Esophagus (tissue), 2 donors: ENCODE data around the gene DACT3. TPM values are rescaled to one million over a fixed set of nuclear protein-coding genes. Genes with fewer than 3 reads are reported as not detected.

Source experiments
- H3K27ac ChIP-seq, 2 donors: one replicate each; pipeline ENCODE4 v1.5.1; 2013; ENCODE audit warnings: low read depth in 2 of 2, mild to moderate bottlenecking in 2 of 2, inconsistent platforms in 1 of 2, low read length in 1 of 2, moderate library complexity in 1 of 2
- H3K27me3 ChIP-seq, 2 donors: one replicate each; pipeline ENCODE4 v1.6.1; 2013; ENCODE audit warnings: low read length in 2 of 2, control low read depth in 1 of 2, mild to moderate bottlenecking in 1 of 2; ENCODE audit not compliant: insufficient read depth in 2 of 2, control insufficient read depth in 1 of 2
- H3K36me3 ChIP-seq, 2 donors: one replicate each; pipeline ENCODE4 v1.6.1; 2013; ENCODE audit warnings: low read length in 1 of 2; ENCODE audit not compliant: control insufficient read depth in 2 of 2, insufficient read depth in 2 of 2
- H3K4me1 ChIP-seq, 2 donors: one replicate each; pipeline ENCODE4 v1.6.1; 2013; ENCODE audit warnings: low read length in 1 of 2; ENCODE audit not compliant: control insufficient read depth in 2 of 2, insufficient read depth in 2 of 2
- H3K4me3 ChIP-seq, 2 donors: one replicate each; pipeline ENCODE4 v1.5.1; 2013; ENCODE audit warnings: low read length in 2 of 2, mild to moderate bottlenecking in 2 of 2, low read depth in 1 of 2, moderate library complexity in 1 of 2
- H3K9me3 ChIP-seq, 2 donors: one replicate each; pipeline ENCODE4 v1.6.1; 2013; ENCODE audit warnings: mild to moderate bottlenecking in 2 of 2, low read depth in 1 of 2, low read length in 1 of 2, moderate library complexity in 1 of 2; ENCODE audit not compliant: control insufficient read depth in 2 of 2, insufficient read depth in 1 of 2
- WGBS, 2 donors: extraction: QIAGEN DNeasy Blood & Tissue Kit; methylation state at CpG; one replicate each; pipeline ENCODE4 v1.1.7; 2013; 5-methylcytosine and 5-hydroxymethylcytosine counted together
- polyA plus RNA-seq, 2 donors: library from polyadenylated mRNA; stranded (reverse); fragments of 200-250 nt; gene quantifications; one replicate each; pipeline ENCODE4 v1.2.3, GENCODE V29; 2013
- donor health status: healthy with polysubstance abuse.
- donor health status: Bipolar disorder and iron deficiency.

DACT3 gene
- polyA plus RNA-seq, 2 donors = 1.1 to 3.2 TPM

DNA sequence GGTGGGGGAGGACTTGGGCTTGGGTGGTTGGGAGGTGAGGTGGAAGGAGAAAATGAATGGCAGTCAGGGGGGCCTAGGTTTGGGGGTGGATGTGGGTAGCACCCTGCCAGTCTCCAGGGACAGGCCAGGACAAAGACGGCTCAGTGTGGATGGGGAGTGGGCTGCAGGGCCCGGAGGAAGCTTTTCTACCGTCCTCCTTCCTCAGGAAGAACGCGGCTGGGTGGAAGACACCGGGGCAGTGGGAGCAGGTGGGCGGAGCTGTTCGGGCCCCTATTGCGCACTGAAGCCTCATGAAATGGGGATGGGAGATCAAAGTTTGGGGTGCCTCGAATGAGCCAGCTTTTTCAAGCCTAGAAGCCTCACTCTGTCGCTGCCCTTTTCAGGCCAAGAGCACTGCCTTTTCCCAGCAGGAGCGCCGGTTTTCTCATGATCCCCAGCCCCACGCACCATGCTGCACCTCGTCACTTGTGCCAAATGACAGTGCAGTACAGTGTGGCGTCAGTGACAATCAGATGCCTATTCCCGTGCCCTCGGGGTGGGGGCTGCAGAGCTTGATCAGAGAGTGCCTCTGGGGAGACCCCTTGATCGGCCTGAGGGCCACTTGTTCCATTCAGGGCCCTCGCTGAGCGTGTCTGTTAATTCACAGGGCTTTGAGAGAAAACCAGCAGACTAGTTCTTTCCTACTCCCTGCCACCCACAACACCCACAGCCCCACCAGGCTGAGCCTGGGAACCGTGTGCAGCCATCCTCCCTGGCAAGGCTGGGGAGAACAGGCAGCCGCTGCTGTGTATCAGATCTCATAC, 58.4 kb downstream of the DACT3 start:
- 9 to 11% methylated on average over 23 of the region's 23 CpGs for WGBS, 2 donors
- H3K27ac ChIP-seq = peak overlapping the region; percentile 57 to 65
- peaks cover 14 to 18% of the 10 kb centered on the region in 2 donors for H3K4me1 ChIP-seq
- H3K36me3 ChIP-seq = peaks cover 3 to 19% of the 10 kb centered on the region in 2 donors
- no peaks in the 10 kb centered on the region for H3K9me3 ChIP-seq
- H3K27me3 ChIP-seq = no peaks in the 10 kb centered on the region
- H3K4me3 ChIP-seq = peak overlapping the region; percentile 87 to 93

DNA sequence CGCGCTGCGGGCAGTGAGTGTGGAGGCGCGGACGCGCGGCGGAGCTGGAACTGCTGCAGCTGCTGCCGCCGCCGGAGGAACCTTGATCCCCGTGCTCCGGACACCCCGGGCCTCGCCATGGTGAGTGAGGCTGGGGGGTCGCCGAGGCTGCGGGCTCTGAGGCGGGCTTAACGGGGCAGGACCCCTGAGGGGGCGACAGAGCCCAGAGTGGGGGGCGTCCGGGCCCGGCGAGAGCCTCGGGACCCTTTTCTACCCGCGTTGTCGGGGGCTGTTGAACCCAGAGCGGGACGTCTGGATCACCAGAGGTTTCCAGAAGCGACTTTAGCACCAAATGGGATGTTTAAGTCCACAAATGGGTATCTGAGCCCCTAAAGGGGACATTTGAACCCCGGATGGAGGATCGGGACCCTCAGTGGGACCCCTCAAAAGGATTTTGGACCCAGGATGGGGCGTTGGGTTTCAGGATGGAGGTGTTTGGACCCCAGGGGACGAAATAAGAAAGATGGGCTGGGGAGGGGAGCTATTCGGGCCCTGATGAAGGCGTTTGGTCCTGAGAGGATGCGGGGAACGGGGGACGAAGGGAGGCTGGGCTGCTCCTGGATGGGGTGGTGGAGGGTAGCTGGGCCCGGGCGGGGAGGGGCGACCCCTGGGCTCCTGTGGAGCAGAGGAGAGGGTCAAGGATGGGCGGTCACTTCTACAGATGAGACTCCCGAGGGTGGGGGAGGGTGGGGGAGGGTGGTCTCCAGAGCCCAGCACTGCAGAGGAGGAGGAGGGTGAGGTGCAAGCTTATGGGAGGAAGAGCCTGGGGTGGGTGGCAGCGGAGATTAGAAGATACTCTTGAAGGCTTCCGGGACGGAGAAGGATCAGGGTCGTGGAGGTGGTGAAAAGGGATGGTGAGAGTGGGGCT, 59.4 kb downstream of the DACT3 start, which contains the start of gene CALM3:
CALM3 (plus strand) TSS at position 13 of the 907 bp plus-strand sequence; CDS start at position 118, 105 bp downstream.
- H3K4me3 ChIP-seq = peak within 1 kb of the TSS; percentile 87 to 93
- no peaks in the 10 kb centered on the region for H3K27me3 ChIP-seq
- peak within 1 kb of the TSS; percentile 98 to 99 for H3K27ac ChIP-seq
- peaks cover 14% of the 10 kb centered on the region in 2 donors for H3K4me1 ChIP-seq
- H3K36me3 ChIP-seq = peaks cover 3 to 9% of the 10 kb centered on the region in 2 donors
- H3K9me3 ChIP-seq = no peaks in the 10 kb centered on the region
- WGBS, 2 donors = 1% methylated on average over 40 to 51 of the region's 51 CpGs

DNA sequence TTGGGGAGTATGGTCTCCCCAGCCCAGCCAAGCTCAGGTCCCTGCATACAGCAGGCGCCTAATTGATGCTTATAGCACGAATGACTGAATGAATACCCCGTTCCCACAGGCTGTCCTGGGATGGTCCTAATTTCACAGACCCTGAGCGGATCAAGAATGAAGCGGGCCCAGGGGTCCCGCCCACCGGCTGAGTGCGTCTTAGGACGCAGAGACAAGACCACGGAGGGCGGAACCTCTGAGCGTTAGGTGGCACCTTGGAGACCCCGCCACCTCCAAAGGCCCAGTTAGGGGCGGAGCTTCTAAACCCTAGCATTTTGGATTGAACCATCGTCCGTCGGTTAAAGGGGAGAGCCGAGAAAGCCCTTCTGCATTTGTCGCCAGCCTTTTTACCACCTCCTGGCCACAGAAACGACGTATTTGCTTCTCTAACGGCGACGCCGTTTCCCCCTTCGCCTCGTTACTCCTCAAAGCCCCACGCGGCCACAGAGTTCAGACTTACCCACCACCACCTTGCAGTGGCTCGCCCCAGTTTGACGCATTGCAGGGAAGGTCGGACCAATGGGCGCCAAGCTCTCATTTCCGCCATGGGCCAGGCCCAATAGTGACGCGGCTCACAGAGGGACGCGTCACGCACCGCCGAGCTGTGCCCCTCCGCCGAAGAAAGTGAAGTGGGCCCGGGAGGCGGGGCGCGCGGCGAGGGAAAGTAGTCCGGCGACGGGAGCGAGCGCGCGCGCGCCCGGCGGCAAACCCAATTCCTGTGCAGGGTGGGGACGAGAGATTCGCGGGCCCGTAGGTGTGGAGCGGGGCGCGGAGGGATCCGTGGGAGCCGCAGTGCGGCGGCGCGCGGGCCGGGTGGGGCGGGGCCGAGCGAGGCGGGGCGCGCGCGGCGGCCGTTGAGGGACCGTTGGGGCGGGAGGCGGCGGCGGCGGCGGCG, 60.3 kb downstream of the DACT3 start:
- Histone ChIP-seq H3K27me3 (no peaks in the 10 kb centered on the region), H3K9me3 (no peaks in the 10 kb centered on the region), H3K4me3 (peak overlapping the region; percentile 87 to 93), H3K4me1 (peaks cover 14% of the 10 kb centered on the region in 2 donors), H3K27ac (peak overlapping the region; percentile 98 to 99), H3K36me3 (peaks cover 0 to 3% of the 10 kb centered on the region in 2 donors)
- WGBS, 2 donors = 1% methylated on average over 85 to 93 of the region's 93 CpGs

DNA sequence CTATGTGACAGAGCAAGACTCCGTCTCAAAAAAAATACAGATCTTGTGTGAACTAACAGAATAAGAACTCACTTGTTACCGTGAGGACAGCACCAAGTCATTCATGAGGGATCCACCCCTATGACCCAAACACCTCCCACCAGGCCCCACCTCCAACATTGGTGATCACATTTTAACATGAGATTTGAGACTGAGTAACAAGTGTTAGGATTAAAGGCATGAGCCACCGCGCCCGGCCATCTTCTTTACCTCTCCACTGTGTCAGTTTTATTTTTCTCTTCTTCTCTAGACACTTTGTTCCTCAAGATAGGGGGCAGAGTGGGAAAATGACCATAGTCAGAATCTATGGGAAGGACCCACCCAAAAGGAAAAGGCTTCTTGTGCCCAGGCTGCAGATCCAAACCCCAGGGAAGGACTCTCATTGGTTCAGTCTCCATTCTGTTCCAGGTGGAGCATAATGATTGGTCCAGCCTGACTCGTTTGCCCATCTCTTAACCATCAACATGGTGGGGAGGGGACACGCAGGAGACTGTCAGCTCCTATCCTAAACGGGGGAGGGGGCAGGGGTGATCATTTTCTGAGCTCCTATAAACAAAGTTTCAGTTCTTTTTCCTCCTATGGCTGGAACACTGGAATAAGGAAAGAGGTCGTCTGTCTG, 61.1 kb downstream of the DACT3 start:
- no peaks in the 10 kb centered on the region for H3K27me3 ChIP-seq
- WGBS, 2 donors = 64 to 72% methylated on average over 9 of the region's 9 CpGs
- peak overlapping the region; percentile 98 to 99 for H3K27ac ChIP-seq
- H3K4me1 ChIP-seq = peaks cover 14% of the 10 kb centered on the region in 2 donors
- peak overlapping the region; percentile 87 to 93 for H3K4me3 ChIP-seq
- H3K36me3 ChIP-seq = no peaks in the 10 kb centered on the region
- H3K9me3 ChIP-seq = no peaks in the 10 kb centered on the region

DNA sequence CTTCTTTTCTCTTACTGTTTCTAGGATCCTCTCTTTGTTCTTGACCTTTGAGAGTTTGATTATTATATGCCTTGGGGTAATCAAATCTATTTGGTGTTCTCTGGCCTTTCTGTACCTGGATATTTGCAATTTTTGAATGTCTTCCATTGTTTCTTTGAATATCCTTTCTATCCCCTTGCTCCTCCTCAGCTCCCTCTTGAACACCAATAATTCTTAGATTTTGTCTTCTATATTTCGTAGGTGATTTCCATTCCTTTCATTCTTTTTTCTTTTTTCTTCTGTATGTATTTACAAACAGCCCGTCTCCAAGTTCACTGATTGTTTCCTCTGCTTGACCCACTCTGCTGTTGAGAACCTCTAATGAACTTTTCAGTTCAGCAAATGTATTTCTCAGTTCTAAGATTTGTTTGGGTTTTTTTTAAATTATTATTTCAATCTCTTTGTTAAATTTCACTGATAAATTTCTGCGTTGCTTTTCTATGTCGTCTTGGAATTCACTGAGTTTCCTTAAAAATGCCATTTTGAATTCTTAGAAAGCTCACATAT, 62.5 kb downstream of the DACT3 start:
- no peaks in the 10 kb centered on the region for H3K9me3 ChIP-seq
- H3K36me3 ChIP-seq = no peaks in the 10 kb centered on the region
- 96% methylated on average over 4 of the region's 4 CpGs for WGBS, 2 donors
- peaks cover 9 to 14% of the 10 kb centered on the region in 2 donors for H3K4me1 ChIP-seq
- no peaks in the 10 kb centered on the region for H3K27me3 ChIP-seq
- no peak overlapping the region for H3K4me3 ChIP-seq
- no peak overlapping the region for H3K27ac ChIP-seq

Other genes starting within 250 kb of the DACT3 start
- under 1 TPM; 0.28 to 0.31 TPM for gene CCDC8, start 247.6 kb downstream of the DACT3 start, polyA plus RNA-seq
- not detected for gene PNMA8C, start 232.2 kb downstream of the DACT3 start, polyA plus RNA-seq
- gene PNMA8A, start 189.6 kb downstream of the DACT3 start, polyA plus RNA-seq = under 1 TPM; 0.02 to 0.10 TPM
- gene PNMA8B, start 165.3 kb downstream of the DACT3 start, polyA plus RNA-seq = under 1 TPM; 0.14 TPM
- gene CALM3, start 59.9 kb downstream of the DACT3 start, polyA plus RNA-seq = 10 to 100 TPM; 87.0 to 90.8 TPM
- under 1 TPM; 0.47 to 0.86 TPM for gene PTGIR, start 36.1 kb downstream of the DACT3 start, polyA plus RNA-seq
- not detected for gene GNG8, start 25.0 kb downstream of the DACT3 start, polyA plus RNA-seq
- 10 to 100 TPM; 30.1 to 34.7 TPM for gene PRKD2, start 55.9 kb upstream of the DACT3 start, polyA plus RNA-seq
- gene FKRP, start 84.9 kb upstream of the DACT3 start, polyA plus RNA-seq = 10 to 100 TPM in 1 of 2 donors, 1 to 10 TPM in 1; 7.1 to 10.1 TPM
- gene STRN4, start 85.3 kb upstream of the DACT3 start, polyA plus RNA-seq = 10 to 100 TPM; 53.2 to 55.6 TPM
- 10 to 100 TPM; 40.3 to 84.4 TPM for gene SLC1A5, start 127.4 kb upstream of the DACT3 start, polyA plus RNA-seq
- gene AP2S1, start 189.7 kb upstream of the DACT3 start, polyA plus RNA-seq = 100 to 1,000 TPM in 1 of 2 donors, 10 to 100 TPM in 1; 71.2 to 157 TPM
- gene ARHGAP35, start 199.8 kb upstream of the DACT3 start, polyA plus RNA-seq = 10 to 100 TPM in 1 of 2 donors, 1 to 10 TPM in 1; 9.6 to 15.2 TPM